ENCODE results near the gene GAS2L2.
A peak's percentile ranks its signal among the peaks of the same experiment; 100 is the strongest.

GAS2L2 gene

GRCh38 chr17:35769895-35770486 lies 17.0 kb upstream of the GAS2L2 start:
- H3K27ac ChIP-seq (ENCODE audit: low read depth, low read length), result no peak overlapping the region
- H3K27me3 ChIP-seq (ENCODE audit: control insufficient read depth in 1 of 2, insufficient read depth in 2 of 2, low read length in 2 of 2), result no peaks in the 10 kb centered on the region
- peaks cover 25% of the 10 kb centered on the region for H3K4me1 ChIP-seq (ENCODE audit: insufficient read depth, low read length)
- H3K9ac ChIP-seq (ENCODE audit: low read length), result no peak overlapping the region
- H3K36me3 ChIP-seq (ENCODE audit: insufficient read depth, low read length), result no peaks in the 10 kb centered on the region
- no peak overlapping the region for H3K4me3 ChIP-seq (ENCODE audit: low read depth in 1 of 2, low read length in 2 of 2)
- H3K9me3 ChIP-seq (ENCODE audit: low read length), result no peaks in the 10 kb centered on the region

DNA sequence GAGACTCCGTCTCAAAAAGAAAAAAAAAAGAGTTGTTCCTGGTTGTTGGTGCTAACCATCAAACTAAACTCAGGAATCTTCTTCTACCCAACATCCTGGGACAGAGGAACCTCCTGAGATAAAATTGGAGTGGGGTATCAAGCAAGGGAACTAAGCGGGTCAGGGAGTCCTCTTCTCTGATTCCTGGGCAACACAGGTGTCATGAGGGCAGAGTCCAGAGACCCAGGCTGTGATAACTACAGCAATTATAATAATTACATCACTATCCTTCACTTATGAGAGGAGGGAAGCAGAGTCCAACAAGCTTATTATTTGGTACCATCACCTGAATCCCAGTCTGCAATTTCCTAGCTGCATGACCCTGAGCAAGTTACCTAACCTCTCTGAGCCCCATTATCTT lies 15.8 kb upstream of the GAS2L2 start:
- no peaks in the 10 kb centered on the region for H3K36me3 ChIP-seq (ENCODE audit: insufficient read depth, low read length)
- H3K4me3 ChIP-seq (ENCODE audit: low read depth in 1 of 2, low read length in 2 of 2), result no peak overlapping the region
- no peaks in the 10 kb centered on the region for H3K9me3 ChIP-seq (ENCODE audit: low read length)
- H3K27ac ChIP-seq (ENCODE audit: low read depth, low read length), result no peak overlapping the region
- no peak overlapping the region for H3K9ac ChIP-seq (ENCODE audit: low read length)
- H3K4me1 ChIP-seq (ENCODE audit: insufficient read depth, low read length), result peaks cover 20% of the 10 kb centered on the region
- no peaks in the 10 kb centered on the region for H3K27me3 ChIP-seq (ENCODE audit: control insufficient read depth in 1 of 2, insufficient read depth in 2 of 2, low read length in 2 of 2)

GRCh38 chr17:35766903-35767510 lies 14.0 kb upstream of the GAS2L2 start:
- H3K4me3 ChIP-seq (ENCODE audit: low read depth in 1 of 2, low read length in 2 of 2), result no peak overlapping the region
- H3K27me3 ChIP-seq (ENCODE audit: control insufficient read depth in 1 of 2, insufficient read depth in 2 of 2, low read length in 2 of 2), result no peaks in the 10 kb centered on the region
- H3K9me3 ChIP-seq (ENCODE audit: low read length), result no peaks in the 10 kb centered on the region
- no peak overlapping the region for H3K9ac ChIP-seq (ENCODE audit: low read length)
- no peak overlapping the region for H3K27ac ChIP-seq (ENCODE audit: low read depth, low read length)
- H3K36me3 ChIP-seq (ENCODE audit: insufficient read depth, low read length), result no peaks in the 10 kb centered on the region
- H3K4me1 ChIP-seq (ENCODE audit: insufficient read depth, low read length), result peaks cover 10% of the 10 kb centered on the region

GRCh38 chr17:35766489-35766877 lies 13.4 kb upstream of the GAS2L2 start:
- Histone ChIP-seq H3K4me3 (ENCODE audit: low read depth in 1 of 2, low read length in 2 of 2) (no peak overlapping the region), H3K9ac (ENCODE audit: low read length) (no peak overlapping the region), H3K36me3 (ENCODE audit: insufficient read depth, low read length) (no peaks in the 10 kb centered on the region), H3K9me3 (ENCODE audit: low read length) (no peaks in the 10 kb centered on the region), H3K4me1 (ENCODE audit: insufficient read depth, low read length) (peaks cover 10% of the 10 kb centered on the region), H3K27me3 (ENCODE audit: control insufficient read depth in 1 of 2, insufficient read depth in 2 of 2, low read length in 2 of 2) (no peaks in the 10 kb centered on the region), H3K27ac (ENCODE audit: low read depth, low read length) (no peak overlapping the region)

DNA sequence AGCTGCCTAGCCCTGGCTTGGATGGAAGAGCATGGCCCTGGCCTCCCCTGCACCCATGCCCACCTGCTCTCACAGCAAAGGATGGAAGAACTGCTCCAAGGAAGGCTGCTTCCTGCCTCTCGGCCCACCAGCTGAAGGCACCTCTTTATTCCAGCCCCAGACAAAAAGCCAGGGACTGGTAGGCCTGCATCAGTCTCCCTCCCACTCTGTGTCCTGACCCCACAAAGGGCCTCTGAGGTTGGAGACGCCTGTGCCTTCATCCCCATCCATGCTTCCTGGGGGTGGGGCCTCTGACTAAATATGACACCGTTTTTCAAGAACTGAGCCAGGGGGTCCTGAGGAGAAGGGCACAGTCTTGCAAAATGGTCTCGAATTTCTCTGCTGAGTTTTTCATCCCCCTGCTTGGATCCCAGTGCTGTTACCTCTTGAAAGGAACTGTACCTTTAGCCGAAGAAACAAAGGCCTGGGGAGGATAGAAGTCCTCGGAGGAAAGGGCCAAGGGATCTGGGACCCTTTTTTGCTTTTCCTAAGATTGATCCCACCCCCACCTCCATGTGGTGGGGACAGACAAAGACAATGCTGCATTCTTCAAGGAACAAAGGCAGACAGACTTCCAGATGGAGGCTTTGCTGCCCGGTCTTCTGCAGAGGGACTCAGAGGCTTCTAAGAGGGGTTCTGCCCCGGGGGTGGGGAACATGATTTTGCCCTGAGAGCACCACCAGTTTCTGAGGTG lies 12.9 kb upstream of the GAS2L2 start:
- Histone ChIP-seq H3K27ac (ENCODE audit: low read depth, low read length) (no peak overlapping the region), H3K9ac (ENCODE audit: low read length) (no peak overlapping the region), H3K36me3 (ENCODE audit: insufficient read depth, low read length) (no peaks in the 10 kb centered on the region), H3K4me3 (ENCODE audit: low read depth in 1 of 2, low read length in 2 of 2) (no peak overlapping the region), H3K4me1 (ENCODE audit: insufficient read depth, low read length) (peaks cover 10% of the 10 kb centered on the region), H3K9me3 (ENCODE audit: low read length) (no peaks in the 10 kb centered on the region), H3K27me3 (ENCODE audit: control insufficient read depth in 1 of 2, insufficient read depth in 2 of 2, low read length in 2 of 2) (no peaks in the 10 kb centered on the region)

DNA sequence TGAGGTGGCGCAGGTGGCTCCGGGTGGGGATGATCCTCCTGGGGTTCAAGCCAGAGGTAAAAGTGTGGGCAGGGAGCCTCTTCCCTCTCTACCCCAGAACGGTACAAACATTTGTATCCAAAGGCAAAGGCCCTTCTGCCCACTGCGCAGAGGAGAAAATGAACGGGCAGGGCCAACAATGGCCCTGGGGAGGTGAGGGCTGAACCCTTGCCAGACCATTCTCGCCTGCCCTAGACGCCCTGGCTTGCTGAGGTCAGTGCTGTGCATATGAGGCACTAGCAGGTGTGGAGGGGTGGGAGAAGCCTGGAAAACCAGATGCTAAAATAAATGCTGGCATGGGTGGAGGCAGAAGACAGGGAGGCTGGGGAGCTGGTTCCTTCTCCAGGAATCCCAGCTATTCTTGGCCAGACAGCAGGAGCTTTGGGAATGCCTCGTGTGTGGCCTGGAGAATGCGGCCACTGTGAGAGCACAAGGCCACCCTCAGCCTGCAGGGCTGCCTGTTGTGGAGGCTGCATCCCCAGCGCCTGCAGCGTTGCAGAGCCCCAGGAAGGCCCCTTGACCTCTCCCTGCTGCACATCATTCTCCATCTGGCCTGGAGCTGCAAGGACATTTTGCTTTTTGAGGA lies 12.2 kb upstream of the GAS2L2 start:
- H3K9ac ChIP-seq (ENCODE audit: low read length), result no peak overlapping the region

DNA sequence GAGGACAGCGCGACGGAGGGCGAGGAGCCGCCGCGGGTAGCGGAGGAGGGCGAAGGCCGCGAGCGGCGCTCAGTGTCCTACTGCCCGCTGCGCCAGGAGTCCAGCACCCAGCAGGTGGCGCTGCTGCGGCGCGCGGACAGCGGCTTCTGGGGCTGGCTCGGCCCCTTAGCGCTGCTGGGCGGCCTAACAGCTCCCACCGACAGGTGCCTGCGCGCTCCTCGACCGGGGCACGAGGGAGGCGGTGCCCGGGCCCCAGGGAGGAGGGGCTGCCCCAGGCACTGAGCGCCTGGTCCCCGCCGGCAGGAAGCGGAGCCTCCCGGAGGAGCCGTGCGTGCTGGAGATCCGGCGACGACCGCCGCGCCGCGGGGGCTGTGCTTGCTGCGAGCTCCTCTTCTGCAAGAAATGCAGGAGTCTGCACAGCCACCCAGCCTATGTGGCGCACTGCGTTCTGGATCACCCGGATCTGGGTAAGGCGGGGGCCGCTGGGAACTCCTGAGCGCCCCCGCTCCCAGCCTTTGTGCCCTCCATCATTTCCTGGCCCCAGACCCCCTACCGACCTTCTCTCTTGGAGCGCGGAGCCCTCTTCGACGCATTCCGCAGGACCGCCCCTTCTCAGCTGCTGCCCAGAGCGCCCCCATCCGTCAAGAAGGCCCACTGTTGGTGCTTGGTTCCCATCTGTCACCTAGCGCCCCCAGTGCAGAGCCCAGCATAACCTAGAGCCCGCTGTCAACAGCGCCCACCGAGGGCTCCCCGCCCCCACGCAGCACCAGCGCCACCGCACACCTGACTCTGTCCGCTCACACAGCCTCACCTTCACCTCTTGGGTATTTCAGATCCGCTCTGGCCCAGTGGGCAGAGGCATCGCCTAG lies 11.3 kb upstream of the GAS2L2 start:
- Histone ChIP-seq H3K4me3 (ENCODE audit: low read depth in 1 of 2, low read length in 2 of 2) (peak overlapping the region; percentile 39 to 60), H3K9ac (ENCODE audit: low read length) (no peak overlapping the region), H3K9me3 (ENCODE audit: low read length) (no peaks in the 10 kb centered on the region), H3K27me3 (ENCODE audit: control insufficient read depth in 1 of 2, insufficient read depth in 2 of 2, low read length in 2 of 2) (no peaks in the 10 kb centered on the region), H3K27ac (ENCODE audit: low read depth, low read length) (peak overlapping the region; percentile 55), H3K36me3 (ENCODE audit: insufficient read depth, low read length) (no peaks in the 10 kb centered on the region), H3K4me1 (ENCODE audit: insufficient read depth, low read length) (peaks cover 10% of the 10 kb centered on the region)

More for the DNA sequence above, 12.2 kb upstream of the GAS2L2 start:
- no peak overlapping the region for H3K27ac ChIP-seq (ENCODE audit: low read depth, low read length)
- peaks cover 10% of the 10 kb centered on the region for H3K4me1 ChIP-seq (ENCODE audit: insufficient read depth, low read length)
- no peaks in the 10 kb centered on the region for H3K9me3 ChIP-seq (ENCODE audit: low read length)
- H3K4me3 ChIP-seq (ENCODE audit: low read depth in 1 of 2, low read length in 2 of 2), result peak overlapping the region in 1 of 2 donors; percentile 60
- H3K36me3 ChIP-seq (ENCODE audit: insufficient read depth, low read length), result no peaks in the 10 kb centered on the region
- H3K27me3 ChIP-seq (ENCODE audit: control insufficient read depth in 1 of 2, insufficient read depth in 2 of 2, low read length in 2 of 2), result no peaks in the 10 kb centered on the region

DNA sequence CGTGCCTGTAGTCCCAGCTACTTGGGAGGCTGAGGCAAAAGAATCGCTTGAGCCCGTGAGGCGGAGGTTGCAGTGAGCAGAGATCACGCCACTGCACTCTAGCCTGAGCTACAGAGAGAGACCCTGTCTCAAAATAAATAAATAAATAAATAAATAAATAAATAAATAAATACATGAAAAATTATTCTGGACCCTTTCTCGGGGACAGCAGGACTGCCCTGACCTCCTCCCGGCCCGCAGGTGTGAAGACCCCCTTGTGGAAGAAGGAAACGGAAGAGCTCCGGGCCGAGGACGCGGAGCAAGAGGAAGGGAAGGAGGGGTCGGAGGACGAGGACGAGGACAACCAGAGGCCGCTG lies 10.7 kb upstream of the GAS2L2 start:
- Histone ChIP-seq H3K4me3 (ENCODE audit: low read depth in 1 of 2, low read length in 2 of 2) (peak overlapping the region in 1 of 2 donors; percentile 39), H3K27ac (ENCODE audit: low read depth, low read length) (no peak overlapping the region), H3K9ac (ENCODE audit: low read length) (no peak overlapping the region), H3K4me1 (ENCODE audit: insufficient read depth, low read length) (peaks cover 10% of the 10 kb centered on the region), H3K36me3 (ENCODE audit: insufficient read depth, low read length) (no peaks in the 10 kb centered on the region), H3K9me3 (ENCODE audit: low read length) (no peaks in the 10 kb centered on the region), H3K27me3 (ENCODE audit: control insufficient read depth in 1 of 2, insufficient read depth in 2 of 2, low read length in 2 of 2) (no peaks in the 10 kb centered on the region)

DNA sequence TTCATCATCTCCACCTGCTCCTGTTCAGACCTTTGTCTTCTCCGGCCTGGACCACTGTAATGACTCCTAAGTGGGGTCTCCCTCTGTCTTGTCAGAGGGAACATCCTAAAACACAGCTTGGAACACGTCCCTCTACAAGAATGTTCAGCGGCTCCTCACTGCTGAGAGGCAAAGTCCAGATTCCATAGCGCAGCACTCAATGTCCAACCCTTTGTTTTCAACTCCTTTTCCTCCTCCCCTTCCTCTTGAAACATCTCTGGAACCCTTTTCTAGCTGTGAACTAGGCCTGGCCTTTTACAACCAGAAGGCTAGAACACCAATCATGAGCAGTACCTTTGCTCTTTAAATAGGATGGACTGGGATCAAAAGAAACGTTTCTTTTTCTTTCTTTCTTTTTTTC lies 8.6 kb upstream of the GAS2L2 start:
- no peak overlapping the region for H3K9ac ChIP-seq (ENCODE audit: low read length)
- H3K36me3 ChIP-seq (ENCODE audit: insufficient read depth, low read length), result no peaks in the 10 kb centered on the region
- H3K4me3 ChIP-seq (ENCODE audit: low read depth in 1 of 2, low read length in 2 of 2), result no peak overlapping the region
- H3K27ac ChIP-seq (ENCODE audit: low read depth, low read length), result no peak overlapping the region
- H3K4me1 ChIP-seq (ENCODE audit: insufficient read depth, low read length), result peaks cover 10% of the 10 kb centered on the region
- H3K9me3 ChIP-seq (ENCODE audit: low read length), result no peaks in the 10 kb centered on the region
- no peaks in the 10 kb centered on the region for H3K27me3 ChIP-seq (ENCODE audit: control insufficient read depth in 1 of 2, insufficient read depth in 2 of 2, low read length in 2 of 2)

DNA sequence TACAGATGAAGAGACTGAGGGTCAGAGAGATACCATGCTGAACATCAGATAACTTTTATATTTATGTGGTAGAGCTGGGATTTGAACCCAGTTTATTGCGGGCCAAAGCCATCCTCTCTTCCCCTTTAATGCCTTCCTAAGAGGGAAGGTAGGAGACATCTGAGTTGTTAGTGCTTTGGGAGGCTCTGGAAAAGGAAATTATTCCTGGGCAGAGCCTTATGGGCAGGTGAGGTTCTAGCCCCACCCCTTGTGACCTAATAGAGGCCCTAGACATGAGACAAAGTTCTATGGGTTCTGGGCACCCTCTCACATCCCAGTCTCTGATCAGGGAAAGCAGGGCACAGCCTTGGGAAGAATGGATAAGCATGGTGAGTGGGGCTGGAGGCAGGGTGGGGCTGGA lies 7.5 kb upstream of the GAS2L2 start, which contains the start of gene C17orf50:
Gene C17orf50, plus strand, starts transcription at position 301 of the 400 bp plus-strand sequence. Its CDS starts 55 bp downstream, at position 356.
- no peaks in the 10 kb centered on the region for H3K36me3 ChIP-seq (ENCODE audit: insufficient read depth, low read length)
- peaks cover 10% of the 10 kb centered on the region for H3K4me1 ChIP-seq (ENCODE audit: insufficient read depth, low read length)
- H3K9ac ChIP-seq (ENCODE audit: low read length), result no peak within 1 kb of the TSS
- no peaks in the 10 kb centered on the region for H3K27me3 ChIP-seq (ENCODE audit: control insufficient read depth in 1 of 2, insufficient read depth in 2 of 2, low read length in 2 of 2)
- H3K27ac ChIP-seq (ENCODE audit: low read depth, low read length), result no peak within 1 kb of the TSS
- no peak within 1 kb of the TSS for H3K4me3 ChIP-seq (ENCODE audit: low read depth in 1 of 2, low read length in 2 of 2)
- H3K9me3 ChIP-seq (ENCODE audit: low read length), result no peaks in the 10 kb centered on the region

- H3K4me1 ChIP-seq (ENCODE audit: insufficient read depth, low read length), result no peaks in the 10 kb centered on the region
- no peaks in the 10 kb centered on the region for H3K9me3 ChIP-seq (ENCODE audit: low read length)
- H3K9ac ChIP-seq (ENCODE audit: low read length), result no peak overlapping the region
- no peaks in the 10 kb centered on the region for H3K36me3 ChIP-seq (ENCODE audit: insufficient read depth, low read length)
- H3K27ac ChIP-seq (ENCODE audit: low read depth, low read length), result no peak overlapping the region
- peaks cover 0 to 4% of the 10 kb centered on the region in 2 donors for H3K27me3 ChIP-seq (ENCODE audit: control insufficient read depth in 1 of 2, insufficient read depth in 2 of 2, low read length in 2 of 2)
- no peak overlapping the region for H3K4me3 ChIP-seq (ENCODE audit: low read depth in 1 of 2, low read length in 2 of 2)
Observed at GRCh38 chr17:35757243-35757642, 4.2 kb upstream of the GAS2L2 start.

Measured in muscle layer of colon (tissue), 2 donors.